NCI-H1417 (cell line): ENCODE data around the gene AKAP10.
"Not testable (repeated sequence)": the region's sequence is repeated elsewhere in the genome, so short reads cannot be mapped to it uniquely, and the experiment has no call there.

Experiments
- DNase-seq, 3 experiments: peaks; one replicate each; lab custom pipeline; 2025; lab: John Stamatoyannopoulos, UW

Gene AKAP10

GRCh38 chr17:19867079-19867328, 110.6 kb downstream of the AKAP10 start:
- peak; percentile 12 to 76 (median 73) for DNase-seq

- DNase-seq: no peak
These were observed 112.6 kb downstream of the AKAP10 start for GRCh38 chr17:19865021-19865420.

- not testable (repeated sequence) for DNase-seq
These were observed 116.9 kb downstream of the AKAP10 start for GRCh38 chr17:19860647-19861177.

GRCh38 chr17:19857640-19858039, 120.0 kb downstream of the AKAP10 start:
- DNase-seq: peak in 1 of 3 experiments; percentile 13
